ENCODE measurements around the gene PTPRN2. TPM values are rescaled to one million over a fixed set of nuclear protein-coding genes. Genes with fewer than 3 reads are reported as not detected.

PTPRN2 gene
- total and polyA plus RNA-seq, 2 donors (not counting 3 experiments of a cell fraction or from before 2014, with no cell fraction given): 0.62 to 0.88 TPM

DNA sequence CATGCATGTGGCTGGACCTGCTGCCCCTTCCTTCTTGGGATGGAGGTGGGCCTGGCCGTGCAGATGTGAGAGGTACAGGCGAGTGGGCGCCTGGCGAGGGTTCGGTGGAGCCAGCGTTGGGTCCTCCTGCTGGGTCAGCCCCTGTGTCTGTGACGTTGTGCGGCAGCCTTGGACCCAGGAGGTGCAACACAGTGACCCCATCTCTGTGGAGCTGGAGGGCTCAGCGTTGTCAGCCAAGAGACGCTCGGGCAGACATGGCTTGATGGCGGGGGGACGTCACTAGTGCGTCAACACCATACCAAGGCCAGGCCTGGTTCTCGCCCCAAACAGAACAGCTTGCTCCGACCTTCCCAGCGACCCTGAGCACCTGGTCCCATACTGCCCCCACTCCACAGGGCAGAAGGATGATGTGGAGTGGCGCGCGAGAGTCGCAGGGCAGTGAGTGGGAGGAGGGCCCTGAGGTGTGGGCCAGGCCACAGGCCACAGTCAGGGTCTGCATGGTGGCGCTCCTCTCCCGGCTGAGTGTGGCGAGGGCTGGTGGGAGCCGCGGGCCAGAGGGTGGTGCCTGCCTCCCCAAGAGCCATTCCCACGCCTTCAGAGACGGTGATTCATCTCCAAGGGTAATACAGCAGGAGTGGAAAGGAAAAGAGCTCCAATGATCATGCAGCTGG lies 1066.4 kb downstream of the PTPRN2 start:
- POLR2A ChIA-PET: no interaction called here
- no peaks in the 10 kb centered on the region for H3K9me3 ChIP-seq (replicated peaks; ENCODE audit: control insufficient read depth, insufficient read depth, low read length)
- TF ChIP-seq POLR2AphosphoS5 (IDR thresholded peaks at IDR 0.05; ENCODE audit: insufficient read depth, low read depth, low read length) (no peak), JUN (IDR thresholded peaks at IDR 0.05; ENCODE audit: borderline replicate concordance, insufficient read depth, insufficient read length, low read depth) (no peak), MYC (IDR thresholded peaks at IDR 0.05; ENCODE audit: low read depth, low read length) (no peak), POLR2A (IDR thresholded peaks at IDR 0.05; ENCODE audit: low read depth, low read length) (no peak), GATA2 (IDR thresholded peaks at IDR 0.05; ENCODE audit: insufficient read depth, insufficient read length, low read depth, low read length) (no peak), FOS (IDR thresholded peaks at IDR 0.05; ENCODE audit: borderline replicate concordance, insufficient read depth, low read length) (no peak), EZH2 (IDR thresholded peaks at IDR 0.05; ENCODE audit: borderline replicate concordance, low read depth, low read length, severe bottlenecking) (no peak)
- TF ChIP-seq, protein P1, sequence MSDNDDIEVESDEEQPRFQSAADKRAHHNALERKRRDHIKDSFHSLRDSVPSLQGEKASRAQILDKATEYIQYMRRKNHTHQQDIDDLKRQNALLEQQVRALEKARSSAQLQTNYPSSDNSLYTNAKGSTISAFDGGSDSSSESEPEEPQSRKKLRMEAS (IDR thresholded peaks at IDR 0.05; ENCODE audit: insufficient read depth, insufficient read length): no peak
- TF ChIP-seq, protein P2, sequence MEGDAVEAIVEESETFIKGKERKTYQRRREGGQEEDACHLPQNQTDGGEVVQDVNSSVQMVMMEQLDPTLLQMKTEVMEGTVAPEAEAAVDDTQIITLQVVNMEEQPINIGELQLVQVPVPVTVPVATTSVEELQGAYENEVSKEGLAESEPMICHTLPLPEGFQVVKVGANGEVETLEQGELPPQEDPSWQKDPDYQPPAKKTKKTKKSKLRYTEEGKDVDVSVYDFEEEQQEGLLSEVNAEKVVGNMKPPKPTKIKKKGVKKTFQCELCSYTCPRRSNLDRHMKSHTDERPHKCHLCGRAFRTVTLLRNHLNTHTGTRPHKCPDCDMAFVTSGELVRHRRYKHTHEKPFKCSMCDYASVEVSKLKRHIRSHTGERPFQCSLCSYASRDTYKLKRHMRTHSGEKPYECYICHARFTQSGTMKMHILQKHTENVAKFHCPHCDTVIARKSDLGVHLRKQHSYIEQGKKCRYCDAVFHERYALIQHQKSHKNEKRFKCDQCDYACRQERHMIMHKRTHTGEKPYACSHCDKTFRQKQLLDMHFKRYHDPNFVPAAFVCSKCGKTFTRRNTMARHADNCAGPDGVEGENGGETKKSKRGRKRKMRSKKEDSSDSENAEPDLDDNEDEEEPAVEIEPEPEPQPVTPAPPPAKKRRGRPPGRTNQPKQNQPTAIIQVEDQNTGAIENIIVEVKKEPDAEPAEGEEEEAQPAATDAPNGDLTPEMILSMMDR (IDR thresholded peaks at IDR 0.05; ENCODE audit: extremely low read depth in 1 of 2, insufficient read depth in 1 of 2, low read depth in 1 of 2, low read length in 2 of 2): no peak
- dilution Hi-C loops (cut with MboI; ENCODE audit: extremely low pct_ligation_motif_present, low sequenced_read_pairs) (no loop called here), intact Hi-C loops (cut with micrococcal nuclease) (no loop called here)
- DNase-seq (ENCODE audit: low read depth, low spot score) (no peak), FAIRE-seq (no peak)
- no peaks in the 10 kb centered on the region for H3K27me3 ChIP-seq (ENCODE audit: control insufficient read depth in 2 of 2, insufficient read depth in 2 of 2, low read length in 2 of 2)
- no TSS peak for BruUV-seq (replicated peaks)
- no peaks in the 10 kb centered on the region for H3K36me3 ChIP-seq (ENCODE audit: control insufficient read depth in 2 of 2, extremely low read depth in 1 of 2, insufficient read depth in 2 of 2, low read length in 2 of 2)
- H3K9ac ChIP-seq (replicated peaks; ENCODE audit: extremely low read depth, insufficient read depth, low read length): no peak overlapping the region
- no peaks in the 10 kb centered on the region for H4K20me1 ChIP-seq (replicated peaks; ENCODE audit: control insufficient read depth, extremely low read depth, insufficient read depth, low read length)
- H3K79me2 ChIP-seq (ENCODE audit: control insufficient read depth, insufficient read depth, low read length): no peaks in the 10 kb centered on the region
- H3K9me1 ChIP-seq (replicated peaks; ENCODE audit: control insufficient read depth, extremely low read depth, insufficient read depth, low read length): no peaks in the 10 kb centered on the region
- no peaks in the 10 kb centered on the region for H3K4me1 ChIP-seq (ENCODE audit: control insufficient read depth, extremely low read depth, insufficient read depth, low read length)
- no peak overlapping the region for H2AFZ ChIP-seq (ENCODE audit: low read depth, low read length)
- H3K4me2 ChIP-seq (ENCODE audit: insufficient read depth, low read length): no peak overlapping the region
- no peak overlapping the region for H3K4me3 ChIP-seq (replicated peaks in 1 of 3; ENCODE audit: insufficient read depth in 1 of 3, low read depth in 1 of 3, low read length in 3 of 3)
- no peak overlapping the region for H3K27ac ChIP-seq (ENCODE audit: insufficient read depth, low read depth, low read length)
- CTCF ChIA-PET: no interaction called here

All from endothelial cell of umbilical vein (primary cell).